Esophagus squamous epithelium (tissue), 4 donors: ENCODE results near the gene CA7.

ENCODE experiments used
- CTCF ChIP-seq, 6 experiments: fragments of 450-650 bp in 4 of 6; fragments of 200-600 bp in 2 of 6; sonication (generic) in 2 of 6; IDR thresholded peaks; one replicate each; pipeline ENCODE4 v1.5.1; 2016 to 2019; ENCODE audit warnings: antibody characterized with exemption in 6 of 6, mild to moderate bottlenecking in 4 of 6, moderate library complexity in 4 of 6
- POLR2A ChIP-seq, 4 donors: fragments of 450-650 bp; IDR thresholded peaks; one replicate each; pipeline ENCODE4 v1.6.1; 2017; ENCODE audit warnings: antibody characterized with exemption in 4 of 4, mild to moderate bottlenecking in 4 of 4, moderate library complexity in 3 of 4

- TF ChIP-seq POLR2A (IDR thresholded peaks at IDR 0.05) = no peak
- no peak for TF ChIP-seq CTCF (IDR thresholded peaks at IDR 0.05)
Observed at GRCh38 chr16:66899310-66899944, 55.2 kb downstream of the CA7 start.
